HEK293 (cell line): ENCODE measurements around the gene WBP4.

Source experiments
- CTCF ChIA-PET: fragments of 350-600 bp; formaldehyde crosslinking; extraction: SDS; loops from one replicate; lab custom pipeline; 2021; ENCODE audit warnings: antibody characterized with exemption; lab: Yijun Ruan, JAX
- POLR2A ChIA-PET: fragments of 300-600 bp; formaldehyde crosslinking; extraction: SDS; loops from one replicate; lab custom pipeline; 2020; ENCODE audit warnings: antibody characterized with exemption, inconsistent platforms; lab: Yijun Ruan, JAX
- H3K27ac ChIP-seq: fragments of 200-500 bp; sonication (Bioruptor generic); 2 replicates; pipeline ENCODE4 v1.5.1; 2014; ENCODE audit warnings: low read depth, low read length, control low read depth, inconsistent platforms; ENCODE audit errors: extremely low read depth
- H3K36me3 ChIP-seq, 2 experiments: fragments of 200-500 bp in 1 of 2; sonication (Bioruptor generic) in 1 of 2; 1 replicate in 1 of 2; 2 replicates in 1 of 2; pipeline ENCODE4 v1.5.1; 2014 to 2017; ENCODE audit warnings: inconsistent platforms in 2 of 2, low read length in 2 of 2; ENCODE audit not compliant: control insufficient read depth in 2 of 2, insufficient read depth in 1 of 2
- H3K4me1 ChIP-seq: fragments of 200-500 bp; sonication (Bioruptor generic); 2 replicates; pipeline ENCODE4 v1.5.1; 2014; ENCODE audit warnings: mild to moderate bottlenecking, low read length, inconsistent platforms; ENCODE audit not compliant: control insufficient read depth, insufficient read depth
- H3K4me3 ChIP-seq: 2 replicates; pipeline ENCODE4 v1.5.1; 2011; ENCODE audit warnings: low read depth, mild to moderate bottlenecking, control low read depth, low read length, moderate library complexity
- H3K9me3 ChIP-seq: fragments of 200-500 bp; sonication (Bioruptor generic); 2 replicates; pipeline ENCODE4 v1.5.1; 2014; ENCODE audit warnings: low read depth, low read length, inconsistent platforms; ENCODE audit not compliant: control insufficient read depth, insufficient read depth
- HOXA7 ChIP-seq: sonication (generic); formaldehyde crosslinking; IDR thresholded peaks from 2 replicates; pipeline ENCODE4 v1.8.1; 2022; ENCODE audit warnings: missing genetic modification reagents, borderline replicate concordance
- KLF16 ChIP-seq: fragments of 450-650 bp; formaldehyde crosslinking; IDR thresholded peaks from 2 replicates; pipeline ENCODE4 v1.5.1; 2017; ENCODE audit warnings: missing biosample characterization, missing genetic modification characterization
- ZBTB10 ChIP-seq: fragments of 450-650 bp; formaldehyde crosslinking; IDR thresholded peaks from 2 replicates; pipeline ENCODE4 v1.5.1; 2016; ENCODE audit warnings: missing biosample characterization, missing genetic modification characterization
- ZBTB7A ChIP-seq: fragments of 450-650 bp; formaldehyde crosslinking; IDR thresholded peaks from 2 replicates; pipeline ENCODE4 v1.5.1; 2016; ENCODE audit warnings: low read depth, missing biosample characterization, missing genetic modification characterization
- ZNF140 ChIP-seq: fragments of 450-650 bp; formaldehyde crosslinking; IDR thresholded peaks from 2 replicates; pipeline ENCODE4 v1.5.1; 2016; ENCODE audit warnings: missing biosample characterization, missing genetic modification characterization
- ZNF155 ChIP-seq: fragments of 450-650 bp; formaldehyde crosslinking; IDR thresholded peaks from 2 replicates; pipeline ENCODE4 v1.5.1; 2016; ENCODE audit warnings: missing biosample characterization, missing genetic modification characterization
- ZNF2 ChIP-seq: fragments of 450-650 bp; formaldehyde crosslinking; IDR thresholded peaks from 2 replicates; pipeline ENCODE4 v1.5.1; 2016; ENCODE audit warnings: missing biosample characterization, missing genetic modification characterization
- ZNF211 ChIP-seq: fragments of 450-650 bp; formaldehyde crosslinking; IDR thresholded peaks from 2 replicates; pipeline ENCODE4 v1.5.1; 2016; ENCODE audit warnings: low read depth, missing biosample characterization, missing genetic modification characterization
- ZNF23 ChIP-seq: fragments of 450-650 bp; formaldehyde crosslinking; IDR thresholded peaks from 2 replicates; pipeline ENCODE4 v1.5.1; 2016; ENCODE audit warnings: missing biosample characterization, missing genetic modification characterization, borderline replicate concordance
- ZNF248 ChIP-seq: fragments of 450-650 bp; formaldehyde crosslinking; IDR thresholded peaks from 2 replicates; pipeline ENCODE4 v1.5.1; 2017; ENCODE audit warnings: missing biosample characterization, missing genetic modification characterization
- ZNF274 ChIP-seq, 2 experiments: fragments of 200-500 bp in 1 of 2; fragments of 450-650 bp in 1 of 2; sonication (Bioruptor generic) in 1 of 2; formaldehyde crosslinking in 1 of 2; IDR thresholded peaks; 2 replicates each; pipeline versions ENCODE4 v1.5.1 to v1.6.1; 2014 to 2016; ENCODE audit warnings: borderline replicate concordance in 1 of 2, inconsistent platforms in 1 of 2, low read length in 1 of 2, missing biosample characterization in 1 of 2, missing genetic modification characterization in 1 of 2
- ZNF335 ChIP-seq: fragments of 450-650 bp; formaldehyde crosslinking; conservative IDR thresholded peaks from 2 replicates; pipeline ENCODE4 v1.5.1; 2016; ENCODE audit warnings: missing biosample characterization, missing genetic modification characterization
- ZNF423 ChIP-seq: fragments of 450-650 bp; formaldehyde crosslinking; IDR thresholded peaks from 2 replicates; pipeline ENCODE4 v1.5.1; 2016; ENCODE audit warnings: missing biosample characterization, missing genetic modification characterization
- ZNF510 ChIP-seq: fragments of 450-650 bp; formaldehyde crosslinking; IDR thresholded peaks from 2 replicates; pipeline ENCODE4 v1.5.1; 2018; ENCODE audit warnings: mild to moderate bottlenecking, missing genetic modification characterization, missing biosample characterization; ENCODE audit not compliant: insufficient replicate concordance
- ZNF521 ChIP-seq: fragments of 450-650 bp; formaldehyde crosslinking; IDR thresholded peaks from 2 replicates; pipeline ENCODE4 v1.5.1; 2017; ENCODE audit warnings: missing biosample characterization, mild to moderate bottlenecking, missing genetic modification characterization
- ZNF558 ChIP-seq: fragments of 450-650 bp; formaldehyde crosslinking; IDR thresholded peaks from 2 replicates; pipeline ENCODE4 v1.5.1; 2016; ENCODE audit warnings: missing biosample characterization, missing genetic modification characterization
- ZNF560 ChIP-seq: fragments of 450-650 bp; formaldehyde crosslinking; IDR thresholded peaks from 2 replicates; pipeline ENCODE4 v1.5.1; 2017; ENCODE audit warnings: missing biosample characterization, missing genetic modification characterization, borderline replicate concordance
- ZNF610 ChIP-seq: fragments of 450-650 bp; formaldehyde crosslinking; IDR thresholded peaks from 2 replicates; pipeline ENCODE4 v1.5.1; 2016; ENCODE audit warnings: missing biosample characterization, missing genetic modification characterization, borderline replicate concordance
- ZNF654 ChIP-seq: fragments of 450-650 bp; formaldehyde crosslinking; IDR thresholded peaks from 2 replicates; pipeline ENCODE4 v1.5.1; 2016; ENCODE audit warnings: low read depth, missing biosample characterization, missing genetic modification characterization
- ZNF768 ChIP-seq: fragments of 450-650 bp; formaldehyde crosslinking; IDR thresholded peaks from 2 replicates; pipeline ENCODE4 v1.5.1; 2018; ENCODE audit warnings: missing biosample characterization, mild to moderate bottlenecking, missing genetic modification characterization
- TF ChIP-seq, protein P1 (sequence below): fragments of 450-650 bp; formaldehyde crosslinking; IDR thresholded peaks from 2 replicates; pipeline ENCODE4 v1.5.1; 2016; ENCODE audit warnings: missing biosample characterization, missing genetic modification characterization
- TF ChIP-seq, protein P2 (sequence below): fragments of 450-650 bp; formaldehyde crosslinking; IDR thresholded peaks from 2 replicates; pipeline ENCODE4 v1.5.1; 2016; ENCODE audit warnings: missing biosample characterization, missing genetic modification characterization, borderline replicate concordance
- TF ChIP-seq, protein P3 (sequence below): fragments of 450-650 bp; formaldehyde crosslinking; IDR thresholded peaks from 2 replicates; pipeline ENCODE4 v1.5.1; 2016; ENCODE audit warnings: missing biosample characterization, missing genetic modification characterization

The WBP4 gene

GRCh38 chr13:41028051-41028450 is 33.3 kb upstream of the WBP4 start:
- H3K36me3 ChIP-seq: no peaks in the 10 kb centered on the region
- POLR2A ChIA-PET: no interaction called here
- H3K27ac ChIP-seq: no peak overlapping the region
- H3K4me3 ChIP-seq: no peak overlapping the region
- H3K9me3 ChIP-seq: no peaks in the 10 kb centered on the region
- CTCF ChIA-PET: no interaction called here
- TF ChIP-seq ZNF248 (tag by site-specific recombination): no peak
- H3K4me1 ChIP-seq: no peaks in the 10 kb centered on the region; the same call in 1 of the 2 replicates

DNA sequence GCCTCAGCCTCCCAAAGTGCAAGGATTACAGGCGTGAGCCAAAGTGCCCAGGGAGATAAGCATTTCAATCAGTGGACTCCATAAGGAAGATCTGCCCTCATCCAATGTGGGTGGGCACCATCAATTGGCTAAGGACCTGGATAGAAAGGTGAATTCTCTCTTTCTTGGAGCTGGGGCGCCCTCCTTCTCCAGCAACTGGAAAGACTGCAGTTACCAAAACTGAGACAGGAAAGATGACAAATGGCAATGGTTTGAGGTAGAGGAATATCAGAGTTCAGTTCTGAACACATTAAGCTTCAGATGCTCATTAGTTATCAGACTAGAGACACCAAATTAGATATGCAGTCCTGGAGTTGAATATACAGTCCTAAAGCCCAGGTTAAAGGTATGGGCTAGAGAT is 31.7 kb upstream of the WBP4 start:
- no peaks in the 10 kb centered on the region for H3K36me3 ChIP-seq
- POLR2A ChIA-PET: no interaction called here

GRCh38 chr13:41032691-41033376 is 28.5 kb upstream of the WBP4 start:
- H3K4me1 ChIP-seq: no peaks in the 10 kb centered on the region
- no peaks in the 10 kb centered on the region for H3K9me3 ChIP-seq
- POLR2A ChIA-PET: no interaction called here
- CTCF ChIA-PET: interaction anchor here (0.7 kb wide), 1 partner anchor 98 kb away, joined by 3 read pairs; no protein-coding TSS in a partner anchor
- TF ChIP-seq ZNF610: no peak
- TF ChIP-seq ZBTB10 (tag by site-specific recombination): no peak
- no peak for TF ChIP-seq ZNF155 (tag by site-specific recombination)
- TF ChIP-seq ZNF23 (tag by site-specific recombination): no peak
- TF ChIP-seq ZNF140 (tag by site-specific recombination): no peak
- no peak for TF ChIP-seq ZNF560 (tag by site-specific recombination)
- TF ChIP-seq HOXA7 (CRISPR knock-in tag): no peak
- TF ChIP-seq ZNF423 (tag by site-specific recombination): no peak
- TF ChIP-seq, protein P1, sequence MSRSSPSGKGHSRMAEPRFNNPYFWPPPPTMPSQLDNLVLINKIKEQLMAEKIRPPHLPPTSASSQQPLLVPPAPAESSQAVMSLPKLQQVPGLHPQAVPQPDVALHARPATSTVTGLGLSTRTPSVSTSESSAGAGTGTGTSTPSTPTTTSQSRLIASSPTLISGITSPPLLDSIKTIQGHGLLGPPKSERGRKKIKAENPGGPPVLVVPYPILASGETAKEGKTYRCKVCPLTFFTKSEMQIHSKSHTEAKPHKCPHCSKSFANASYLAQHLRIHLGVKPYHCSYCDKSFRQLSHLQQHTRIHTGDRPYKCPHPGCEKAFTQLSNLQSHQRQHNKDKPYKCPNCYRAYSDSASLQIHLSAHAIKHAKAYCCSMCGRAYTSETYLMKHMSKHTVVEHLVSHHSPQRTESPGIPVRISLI (tag by site-specific recombination): no peak
- no peak for TF ChIP-seq ZNF510 (tag by site-specific recombination)
- TF ChIP-seq, protein P2, sequence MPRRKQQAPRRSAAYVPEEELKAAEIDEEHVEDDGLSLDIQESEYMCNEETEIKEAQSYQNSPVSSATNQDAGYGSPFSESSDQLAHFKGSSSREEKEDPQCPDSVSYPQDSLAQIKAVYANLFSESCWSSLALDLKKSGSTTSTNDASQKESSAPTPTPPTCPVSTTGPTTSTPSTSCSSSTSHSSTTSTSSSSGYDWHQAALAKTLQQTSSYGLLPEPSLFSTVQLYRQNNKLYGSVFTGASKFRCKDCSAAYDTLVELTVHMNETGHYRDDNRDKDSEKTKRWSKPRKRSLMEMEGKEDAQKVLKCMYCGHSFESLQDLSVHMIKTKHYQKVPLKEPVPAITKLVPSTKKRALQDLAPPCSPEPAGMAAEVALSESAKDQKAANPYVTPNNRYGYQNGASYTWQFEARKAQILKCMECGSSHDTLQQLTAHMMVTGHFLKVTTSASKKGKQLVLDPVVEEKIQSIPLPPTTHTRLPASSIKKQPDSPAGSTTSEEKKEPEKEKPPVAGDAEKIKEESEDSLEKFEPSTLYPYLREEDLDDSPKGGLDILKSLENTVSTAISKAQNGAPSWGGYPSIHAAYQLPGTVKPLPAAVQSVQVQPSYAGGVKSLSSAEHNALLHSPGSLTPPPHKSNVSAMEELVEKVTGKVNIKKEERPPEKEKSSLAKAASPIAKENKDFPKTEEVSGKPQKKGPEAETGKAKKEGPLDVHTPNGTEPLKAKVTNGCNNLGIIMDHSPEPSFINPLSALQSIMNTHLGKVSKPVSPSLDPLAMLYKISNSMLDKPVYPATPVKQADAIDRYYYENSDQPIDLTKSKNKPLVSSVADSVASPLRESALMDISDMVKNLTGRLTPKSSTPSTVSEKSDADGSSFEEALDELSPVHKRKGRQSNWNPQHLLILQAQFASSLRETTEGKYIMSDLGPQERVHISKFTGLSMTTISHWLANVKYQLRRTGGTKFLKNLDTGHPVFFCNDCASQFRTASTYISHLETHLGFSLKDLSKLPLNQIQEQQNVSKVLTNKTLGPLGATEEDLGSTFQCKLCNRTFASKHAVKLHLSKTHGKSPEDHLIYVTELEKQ (tag by site-specific recombination): no peak
- TF ChIP-seq, protein P3, sequence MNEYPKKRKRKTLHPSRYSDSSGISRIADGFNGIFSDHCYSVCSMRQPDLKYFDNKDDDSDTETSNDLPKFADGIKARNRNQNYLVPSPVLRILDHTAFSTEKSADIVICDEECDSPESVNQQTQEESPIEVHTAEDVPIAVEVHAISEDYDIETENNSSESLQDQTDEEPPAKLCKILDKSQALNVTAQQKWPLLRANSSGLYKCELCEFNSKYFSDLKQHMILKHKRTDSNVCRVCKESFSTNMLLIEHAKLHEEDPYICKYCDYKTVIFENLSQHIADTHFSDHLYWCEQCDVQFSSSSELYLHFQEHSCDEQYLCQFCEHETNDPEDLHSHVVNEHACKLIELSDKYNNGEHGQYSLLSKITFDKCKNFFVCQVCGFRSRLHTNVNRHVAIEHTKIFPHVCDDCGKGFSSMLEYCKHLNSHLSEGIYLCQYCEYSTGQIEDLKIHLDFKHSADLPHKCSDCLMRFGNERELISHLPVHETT (tag by site-specific recombination): no peak
- no peak for TF ChIP-seq ZNF248 (tag by site-specific recombination)
- TF ChIP-seq ZNF2 (tag by site-specific recombination): no peak
- no peak for TF ChIP-seq ZNF558 (tag by site-specific recombination)
- TF ChIP-seq ZNF521 (tag by site-specific recombination): no peak
- TF ChIP-seq ZNF211 (tag by site-specific recombination): no peak
- no peak for TF ChIP-seq KLF16 (tag by site-specific recombination)
- no peak for TF ChIP-seq ZNF274 (IDR thresholded peaks at IDR 0.05; ENCODE audit: low read length)
- TF ChIP-seq ZNF274 (tag by site-specific recombination; IDR thresholded peaks at IDR 0.05; ENCODE audit: borderline replicate concordance): no peak
- no peaks in the 10 kb centered on the region for H3K36me3 ChIP-seq
- H3K27ac ChIP-seq: no peak overlapping the region
- H3K4me3 ChIP-seq: no peak overlapping the region

More for the DNA sequence above, 31.7 kb upstream of the WBP4 start:
- no peak overlapping the region for H3K4me3 ChIP-seq
- H3K9me3 ChIP-seq: no peaks in the 10 kb centered on the region
- CTCF ChIA-PET: no interaction called here
- H3K27ac ChIP-seq: no peak overlapping the region
- H3K4me1 ChIP-seq: no peaks in the 10 kb centered on the region; the same call in 1 of the 2 replicates
- no peak for TF ChIP-seq ZBTB7A (tag by site-specific recombination)
- no peak for TF ChIP-seq ZNF335 (tag by site-specific recombination)
- TF ChIP-seq ZNF654 (tag by site-specific recombination): peak; percentile 10; the same call in 1 of the 2 replicates
- TF ChIP-seq ZNF768 (tag by site-specific recombination): no peak
